ENCODE results near the gene GTF2A2.
A peak's percentile ranks its signal among the peaks of the same experiment; 100 is the strongest.

GTF2A2 gene

DNA sequence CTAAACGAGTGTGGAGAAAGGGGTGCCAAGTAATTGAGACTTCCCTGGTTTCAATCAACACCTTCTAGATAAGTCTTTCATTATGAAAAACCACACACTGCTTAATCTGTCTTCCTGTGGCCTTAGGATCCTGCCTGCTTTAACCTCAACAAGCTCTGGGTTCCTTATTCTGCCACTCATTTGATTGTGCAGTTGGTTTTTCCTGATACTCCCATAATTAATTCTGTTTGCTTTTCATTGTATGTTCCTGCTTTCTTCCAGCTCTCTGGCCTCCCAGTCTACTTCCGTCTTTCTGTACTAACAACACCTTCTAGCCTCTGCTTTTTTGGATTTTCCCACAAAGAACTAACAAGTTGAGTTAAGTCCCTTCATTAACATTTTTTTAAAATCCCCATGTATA is 66.0 kb downstream of the GTF2A2 start:
- ChIA-PET CTCF (interaction anchor here (1.0 to 1.5 kb wide), 3 partner anchors 10 to 21 kb away, joined by 3 to 5 read pairs (median 4); no protein-coding TSS in a partner anchor), POLR2A (no interaction called here)
- DNase-seq (ENCODE audit: extremely low spot score) = no peak
- TF ChIP-seq, protein P1, sequence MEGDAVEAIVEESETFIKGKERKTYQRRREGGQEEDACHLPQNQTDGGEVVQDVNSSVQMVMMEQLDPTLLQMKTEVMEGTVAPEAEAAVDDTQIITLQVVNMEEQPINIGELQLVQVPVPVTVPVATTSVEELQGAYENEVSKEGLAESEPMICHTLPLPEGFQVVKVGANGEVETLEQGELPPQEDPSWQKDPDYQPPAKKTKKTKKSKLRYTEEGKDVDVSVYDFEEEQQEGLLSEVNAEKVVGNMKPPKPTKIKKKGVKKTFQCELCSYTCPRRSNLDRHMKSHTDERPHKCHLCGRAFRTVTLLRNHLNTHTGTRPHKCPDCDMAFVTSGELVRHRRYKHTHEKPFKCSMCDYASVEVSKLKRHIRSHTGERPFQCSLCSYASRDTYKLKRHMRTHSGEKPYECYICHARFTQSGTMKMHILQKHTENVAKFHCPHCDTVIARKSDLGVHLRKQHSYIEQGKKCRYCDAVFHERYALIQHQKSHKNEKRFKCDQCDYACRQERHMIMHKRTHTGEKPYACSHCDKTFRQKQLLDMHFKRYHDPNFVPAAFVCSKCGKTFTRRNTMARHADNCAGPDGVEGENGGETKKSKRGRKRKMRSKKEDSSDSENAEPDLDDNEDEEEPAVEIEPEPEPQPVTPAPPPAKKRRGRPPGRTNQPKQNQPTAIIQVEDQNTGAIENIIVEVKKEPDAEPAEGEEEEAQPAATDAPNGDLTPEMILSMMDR (IDR thresholded peaks at IDR 0.05; ENCODE audit: control extremely low read depth, extremely low read depth, low read depth, missing control alignments) = no peak

DNA sequence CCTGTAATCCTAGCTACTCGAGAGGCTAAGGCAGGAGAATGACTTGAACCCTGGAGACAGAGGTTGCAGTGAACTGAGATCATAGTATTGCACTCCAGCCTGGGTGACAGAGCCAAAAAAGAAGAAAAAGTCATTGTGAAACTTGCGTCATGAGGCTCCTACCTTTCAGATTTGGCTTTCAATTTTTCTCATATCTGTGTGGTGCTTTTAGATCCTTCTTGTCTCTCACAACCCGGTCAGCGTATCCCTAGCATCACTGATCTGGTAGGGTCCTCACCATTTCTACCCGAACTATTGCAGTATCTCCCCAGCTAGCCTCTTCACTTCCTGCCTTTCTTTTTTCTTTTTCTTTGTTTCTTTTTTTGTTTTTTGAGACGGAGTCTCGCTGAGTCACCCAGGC is 67.3 kb downstream of the GTF2A2 start:
- ChIA-PET POLR2A (no interaction called here), CTCF (interaction anchor here (1.0 to 1.7 kb wide), 3 partner anchors 9 to 22 kb away, joined by 4 to 5 read pairs (median 4); partner anchors contain the start of gene GCNT3)
- peak; percentile 54 for DNase-seq (ENCODE audit: extremely low spot score)
- TF ChIP-seq, protein P1 (IDR thresholded peaks at IDR 0.05; ENCODE audit: control extremely low read depth, extremely low read depth, low read depth, missing control alignments) = no peak
